Sigmoid colon (tissue), 7 donors: ENCODE measurements around the gene WNK1. TPM values are rescaled to one million over a fixed set of nuclear protein-coding genes. Genes with fewer than 3 reads are reported as not detected.

ENCODE experiments used
- DNase-seq: peaks from one replicate; pipeline ENCODE4 v3.0.0-alpha.2; 2019
- H3K27ac ChIP-seq, 4 donors: fragments of 200-600 bp; sonication (generic); one replicate each; pipeline ENCODE4 v1.5.1; 2016 to 2019; ENCODE audit warnings: mild to moderate bottlenecking in 1 of 4
- H3K27me3 ChIP-seq, 3 donors: fragments of 200-600 bp; sonication (generic); one replicate each; pipeline ENCODE4 v1.5.1; 2019; ENCODE audit warnings: mild to moderate bottlenecking in 1 of 3
- H3K36me3 ChIP-seq, 4 donors: fragments of 200-600 bp; sonication (generic); one replicate each; pipeline ENCODE4 v1.5.1; 2016 to 2019
- H3K4me1 ChIP-seq, 4 donors: fragments of 200-600 bp; sonication (generic); one replicate each; pipeline ENCODE4 v1.5.1; 2017 to 2019
- H3K4me3 ChIP-seq, 4 donors: fragments of 200-600 bp; sonication (generic); one replicate each; pipeline ENCODE4 v1.5.1; 2017 to 2019; ENCODE audit warnings: mild to moderate bottlenecking in 2 of 4, moderate library complexity in 1 of 4
- H3K9me3 ChIP-seq, 4 donors: fragments of 200-600 bp in 3 of 4; sonication (generic) in 3 of 4; one replicate each; pipeline versions ENCODE4 v1.5.1 to v1.6.1; 2013 to 2019
- EP300 ChIP-seq, 4 donors: sonication (generic); formaldehyde crosslinking; IDR thresholded peaks; one replicate each; pipeline ENCODE4 v1.6.1; 2017; ENCODE audit warnings: antibody characterized with exemption in 4 of 4
- POLR2A ChIP-seq, 2 donors: fragments of 450-650 bp; IDR thresholded peaks; one replicate each; pipeline ENCODE4 v1.6.1; 2016; ENCODE audit warnings: antibody characterized with exemption in 2 of 2, mild to moderate bottlenecking in 2 of 2, moderate library complexity in 2 of 2
- POLR2AphosphoS5 ChIP-seq, 4 donors: sonication (generic); formaldehyde crosslinking; IDR thresholded peaks; one replicate each; pipeline ENCODE4 v1.6.1; 2017; ENCODE audit warnings: antibody characterized with exemption in 4 of 4
- WGBS, 2 donors: extraction: QIAGEN DNeasy Blood & Tissue Kit; methylation state at CpG; one replicate each; pipeline ENCODE4 v1.1.7; 2013; 5-methylcytosine and 5-hydroxymethylcytosine counted together
- intact Hi-C: fragments of 100-400 bp; cut with DNase I; formaldehyde crosslinking; loops from one replicate; pipeline ENCODE4 v1.15.1; 2023
- polyA plus RNA-seq, 3 donors: library from polyadenylated mRNA; stranded (reverse); fragments of 200-250 nt; gene quantifications; one replicate each; pipeline ENCODE4 v1.2.3, GENCODE V29; 2013
- total RNA-seq, 4 donors: library from RNA; depleted of rRNA; stranded (reverse); fragments of >200 nt; gene quantifications; one replicate each; pipeline ENCODE4 v1.1.0, GENCODE V29; 2016
- TF ChIP-seq, protein P1 (sequence below), 4 experiments: fragments of 450-650 bp in 3 of 4; fragments of 200-600 bp in 1 of 4; IDR thresholded peaks; one replicate each; pipeline ENCODE4 v1.5.1; 2016 to 2019; ENCODE audit warnings: antibody characterized with exemption in 4 of 4, mild to moderate bottlenecking in 3 of 4, moderate library complexity in 2 of 4
- donor health status: healthy with polysubstance abuse.
- donor health status: Bipolar disorder and iron deficiency.
- donor health status: healthy.

Gene WNK1
- total and polyA plus RNA-seq, 7 donors, result 13.2 to 146 (median 73.6) TPM

DNA sequence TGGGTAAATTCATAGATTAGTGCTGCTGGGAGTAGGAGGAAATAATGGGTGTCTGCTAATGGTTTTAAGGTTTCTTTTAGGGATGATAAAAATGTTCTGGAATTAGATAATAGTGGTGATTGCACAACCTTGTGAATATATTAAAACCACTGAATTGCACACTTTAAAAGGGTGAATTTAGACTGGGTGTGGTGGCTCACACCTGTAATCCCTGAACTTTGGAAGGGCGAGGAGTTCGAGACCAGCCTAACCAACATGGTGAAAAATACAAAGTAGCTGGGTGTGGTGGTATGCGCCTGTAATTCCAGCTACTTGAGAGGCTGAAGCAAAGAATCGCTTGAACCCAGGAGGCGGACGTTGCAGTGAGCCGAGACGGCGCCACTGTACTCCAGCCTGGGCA is 195.9 kb downstream of the WNK1 start:
- Histone ChIP-seq H3K27ac (peak overlapping the region; percentile 89 to 96 (median 94)), H3K4me3 (peak overlapping the region in 3 of 4 donors; percentile 68 to 84 (median 76)), H3K27me3 (no peaks in the 10 kb centered on the region), H3K4me1 (peaks cover 0 to 21% (median 11%) of the 10 kb centered on the region in 4 donors), H3K9me3 (no peaks in the 10 kb centered on the region), H3K36me3 (peaks cover 0 to 8% (median 0%) of the 10 kb centered on the region in 4 donors)
- TF ChIP-seq POLR2A (IDR thresholded peaks at IDR 0.05) (no peak), POLR2AphosphoS5 (IDR thresholded peaks at IDR 0.05) (no peak), EP300 (IDR thresholded peaks at IDR 0.05) (no peak)
- TF ChIP-seq, protein P1, sequence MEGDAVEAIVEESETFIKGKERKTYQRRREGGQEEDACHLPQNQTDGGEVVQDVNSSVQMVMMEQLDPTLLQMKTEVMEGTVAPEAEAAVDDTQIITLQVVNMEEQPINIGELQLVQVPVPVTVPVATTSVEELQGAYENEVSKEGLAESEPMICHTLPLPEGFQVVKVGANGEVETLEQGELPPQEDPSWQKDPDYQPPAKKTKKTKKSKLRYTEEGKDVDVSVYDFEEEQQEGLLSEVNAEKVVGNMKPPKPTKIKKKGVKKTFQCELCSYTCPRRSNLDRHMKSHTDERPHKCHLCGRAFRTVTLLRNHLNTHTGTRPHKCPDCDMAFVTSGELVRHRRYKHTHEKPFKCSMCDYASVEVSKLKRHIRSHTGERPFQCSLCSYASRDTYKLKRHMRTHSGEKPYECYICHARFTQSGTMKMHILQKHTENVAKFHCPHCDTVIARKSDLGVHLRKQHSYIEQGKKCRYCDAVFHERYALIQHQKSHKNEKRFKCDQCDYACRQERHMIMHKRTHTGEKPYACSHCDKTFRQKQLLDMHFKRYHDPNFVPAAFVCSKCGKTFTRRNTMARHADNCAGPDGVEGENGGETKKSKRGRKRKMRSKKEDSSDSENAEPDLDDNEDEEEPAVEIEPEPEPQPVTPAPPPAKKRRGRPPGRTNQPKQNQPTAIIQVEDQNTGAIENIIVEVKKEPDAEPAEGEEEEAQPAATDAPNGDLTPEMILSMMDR (IDR thresholded peaks at IDR 0.05), result no peak
- DNase-seq, result no peak
- intact Hi-C loops, result loop anchor here (2.0 to 10.0 kb wide), 3 partner anchors 127 to 637 kb away; partner anchors contain the start of gene WNK1
- WGBS, 2 donors, result 35 to 86% methylated on average over 9 of the region's 9 CpGs

DNA sequence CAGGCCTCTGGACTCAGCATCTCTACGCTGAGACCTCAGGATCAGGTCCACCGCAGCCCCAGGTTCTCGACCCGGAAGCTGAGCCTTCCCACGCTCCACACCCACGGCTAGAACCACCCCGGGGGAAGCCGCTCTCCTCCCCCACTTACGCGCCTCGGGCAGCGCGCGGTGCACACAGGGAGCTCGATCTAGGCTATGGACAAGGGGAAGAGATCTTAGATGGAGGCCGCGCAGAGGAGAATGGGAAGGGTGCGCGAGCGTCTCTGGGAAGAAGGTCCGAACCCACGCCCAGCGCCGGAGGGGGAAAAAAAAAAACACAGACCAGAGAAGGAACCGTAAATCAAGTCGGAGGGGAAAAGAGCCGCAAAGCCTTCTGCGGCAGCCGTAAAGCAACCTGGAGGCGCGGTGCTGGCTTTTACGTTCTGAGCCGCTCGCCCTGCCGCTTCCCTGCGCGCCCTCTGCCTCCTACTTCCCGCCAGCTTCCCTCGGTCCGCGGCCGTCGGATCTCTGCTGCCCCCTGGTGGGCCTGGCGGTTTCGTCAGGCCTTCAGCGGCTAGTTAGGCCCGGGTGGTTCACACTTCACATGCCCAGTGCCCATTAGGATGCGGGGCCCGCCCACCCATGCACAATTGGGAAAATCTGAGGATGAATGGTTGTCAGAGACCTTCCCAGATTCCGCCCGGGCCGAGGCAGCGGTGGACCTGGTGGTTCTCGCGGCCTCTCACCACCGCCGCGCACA is 197.2 kb downstream of the WNK1 start, which contains the start of gene RAD52:
Gene RAD52 (minus strand): TSS at position 242 of the 739 bp plus-strand sequence. CDS start 16,636 bp downstream, outside the sequence.
- intact Hi-C loops, result loop anchor here (1.0 to 10.0 kb wide), 7 partner anchors 42 to 635 kb away; partner anchors contain the start of genes ERC1 and WNK1
- WGBS, 2 donors, result 1 to 9% methylated on average over 58 of the region's 58 CpGs

DNA sequence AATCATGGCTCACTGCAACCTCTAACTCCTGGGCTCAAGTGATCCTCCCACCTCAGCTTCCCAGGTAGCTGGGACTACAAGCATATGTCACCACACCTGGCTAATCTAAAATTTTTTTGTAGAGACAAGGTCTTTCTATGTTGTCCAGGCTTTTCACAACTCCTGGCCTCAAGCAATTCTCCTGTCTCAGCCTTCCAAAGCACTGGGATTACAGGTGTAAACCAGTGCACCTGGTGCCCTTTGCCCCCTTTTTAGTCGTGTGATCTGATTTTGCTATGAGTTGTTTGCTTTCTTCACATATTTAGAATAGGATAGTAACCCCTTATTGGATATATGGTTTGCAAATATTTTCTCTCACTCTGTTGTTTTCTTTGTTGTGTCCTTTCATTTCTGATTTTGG is 198.8 kb downstream of the WNK1 start:
- Histone ChIP-seq H3K4me3 (no peak overlapping the region), H3K36me3 (no peaks in the 10 kb centered on the region), H3K9me3 (no peaks in the 10 kb centered on the region), H3K4me1 (peaks cover 0 to 18% (median 11%) of the 10 kb centered on the region in 4 donors), H3K27me3 (no peaks in the 10 kb centered on the region), H3K27ac (no peak overlapping the region)
- intact Hi-C loops, result loop anchor here (2.0 to 10.0 kb wide), 2 partner anchors 144 to 374 kb away; no protein-coding TSS in a partner anchor
- WGBS, 2 donors, result 5 to 53% methylated on average over 1 of the region's 1 CpG
- no peak for TF ChIP-seq POLR2A (IDR thresholded peaks at IDR 0.05)
- TF ChIP-seq, protein P1 (IDR thresholded peaks at IDR 0.05), result no peak
- TF ChIP-seq POLR2AphosphoS5 (IDR thresholded peaks at IDR 0.05), result no peak
- no peak for TF ChIP-seq EP300 (IDR thresholded peaks at IDR 0.05)
- DNase-seq, result no peak

More for the DNA sequence above, 197.2 kb downstream of the WNK1 start, which contains the start of gene RAD52:
- peak within 1 kb of the TSS; percentile 89 to 96 (median 94) for H3K27ac ChIP-seq
- TF ChIP-seq POLR2A (IDR thresholded peaks at IDR 0.05) (peak; percentile 47 to 70), POLR2AphosphoS5 (IDR thresholded peaks at IDR 0.05) (peak; percentile 87 to 93 (median 90)), EP300 (IDR thresholded peaks at IDR 0.05) (peak in 1 of 4 donors; percentile 77)
- TF ChIP-seq, protein P1 (IDR thresholded peaks at IDR 0.05), result peak; percentile 87 to 99 (median 99)
- peak within 1 kb of the TSS; percentile 68 to 84 (median 78) for H3K4me3 ChIP-seq
- H3K27me3 ChIP-seq, result no peaks in the 10 kb centered on the region
- H3K9me3 ChIP-seq, result no peaks in the 10 kb centered on the region
- no peaks in the 10 kb centered on the region for H3K36me3 ChIP-seq
- H3K4me1 ChIP-seq, result peaks cover 0 to 21% (median 11%) of the 10 kb centered on the region in 4 donors
- DNase-seq, result peak; percentile 99

DNA sequence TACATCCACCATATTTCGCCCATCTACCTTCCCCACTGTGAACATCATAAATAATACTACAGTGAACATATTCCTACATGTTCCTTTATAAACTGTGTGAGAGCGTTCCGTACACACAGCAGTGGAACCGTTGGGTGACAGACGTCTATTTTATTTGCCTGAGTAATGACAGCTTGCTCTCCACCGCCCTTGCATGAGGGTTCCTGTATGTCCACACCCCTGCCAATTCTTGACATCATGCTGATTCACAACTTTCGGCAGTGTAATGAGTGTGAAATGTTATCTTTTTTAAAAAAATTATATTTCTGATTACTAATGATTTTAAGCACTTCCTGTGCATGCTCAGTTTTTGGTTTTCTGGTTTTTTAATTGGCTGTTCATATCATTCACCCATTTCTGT is 201.4 kb downstream of the WNK1 start:
- H3K4me1 ChIP-seq, result peaks cover 0 to 10% (median 2%) of the 10 kb centered on the region in 4 donors
- H3K27ac ChIP-seq, result no peak overlapping the region
- no peaks in the 10 kb centered on the region for H3K27me3 ChIP-seq
- 59 to 71% methylated on average over 7 of the region's 7 CpGs for WGBS, 2 donors
- H3K36me3 ChIP-seq, result no peaks in the 10 kb centered on the region
- H3K4me3 ChIP-seq, result no peak overlapping the region
- no peaks in the 10 kb centered on the region for H3K9me3 ChIP-seq
- TF ChIP-seq, protein P1 (IDR thresholded peaks at IDR 0.05), result no peak
- no peak for TF ChIP-seq EP300 (IDR thresholded peaks at IDR 0.05)
- no peak for TF ChIP-seq POLR2A (IDR thresholded peaks at IDR 0.05)
- TF ChIP-seq POLR2AphosphoS5 (IDR thresholded peaks at IDR 0.05), result no peak
- intact Hi-C loops, result loop anchor here (10.0 kb wide), 1 partner anchor 141 kb away; no protein-coding TSS in a partner anchor
- no peak for DNase-seq
